Ovary (tissue), 3 donors: ENCODE measurements around the gene NR2F2.

Experiments
- CTCF ChIP-seq, 3 donors: fragments of 450-650 bp in 2 of 3; fragments of 200-600 bp in 1 of 3; IDR thresholded peaks; one replicate each; pipeline versions ENCODE4 v1.5.1 to v1.8.0; 2016 to 2022; ENCODE audit warnings: antibody characterized with exemption in 3 of 3, mild to moderate bottlenecking in 1 of 3
- POLR2A ChIP-seq: fragments of 450-650 bp; IDR thresholded peaks from one replicate; pipeline ENCODE4 v1.6.1; 2017; ENCODE audit warnings: antibody characterized with exemption, mild to moderate bottlenecking, moderate library complexity
- donor health status: DM: no; HTN: no; CAD: no.

GRCh38 chr15:96339619-96340347, 9.3 kb downstream of the NR2F2 start:
- TF ChIP-seq CTCF (IDR thresholded peaks at IDR 0.05) (no peak), POLR2A (no peak)
